NCI-H510A (cell line): Measurements from ENCODE around the gene SLC6A9.
A peak's percentile ranks its signal among the peaks of the same experiment; 100 is the strongest.

ENCODE experiments used
- DNase-seq: peaks from one replicate; lab custom pipeline; 2025; lab: John Stamatoyannopoulos, UW

Gene SLC6A9

DNA sequence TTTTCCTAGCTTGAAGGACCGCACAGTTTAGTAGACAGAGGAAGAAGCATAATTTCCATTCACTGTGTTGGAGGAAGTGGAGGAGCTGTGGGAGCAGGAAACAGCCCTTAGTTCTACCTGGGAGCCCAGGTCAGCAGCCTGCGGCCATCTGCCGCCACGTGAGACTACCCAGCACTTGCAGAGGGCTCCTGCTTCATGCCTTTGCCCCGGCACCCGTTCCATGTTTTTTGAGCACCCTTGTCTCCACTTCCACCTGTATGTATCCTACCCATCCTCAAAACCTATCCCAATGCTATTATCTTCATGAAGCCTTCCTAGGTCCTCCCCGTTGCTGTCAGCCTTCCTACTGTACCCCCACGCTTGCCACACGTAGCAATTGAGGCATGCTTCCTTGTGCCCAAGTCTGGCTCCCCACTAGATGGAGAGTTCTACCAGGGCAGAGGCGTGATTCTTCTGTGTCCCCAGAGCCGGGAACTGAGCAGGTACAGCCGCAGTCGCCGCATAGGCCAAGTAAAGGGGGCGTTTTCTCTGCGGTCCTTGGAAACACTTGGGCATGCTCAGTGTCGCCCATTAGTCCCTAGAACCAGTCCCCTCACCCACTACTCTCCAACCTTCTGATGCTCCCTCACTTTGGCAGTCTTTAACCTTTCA is 1.9 kb downstream of the SLC6A9 start:
- peak; percentile 91 for DNase-seq

DNA sequence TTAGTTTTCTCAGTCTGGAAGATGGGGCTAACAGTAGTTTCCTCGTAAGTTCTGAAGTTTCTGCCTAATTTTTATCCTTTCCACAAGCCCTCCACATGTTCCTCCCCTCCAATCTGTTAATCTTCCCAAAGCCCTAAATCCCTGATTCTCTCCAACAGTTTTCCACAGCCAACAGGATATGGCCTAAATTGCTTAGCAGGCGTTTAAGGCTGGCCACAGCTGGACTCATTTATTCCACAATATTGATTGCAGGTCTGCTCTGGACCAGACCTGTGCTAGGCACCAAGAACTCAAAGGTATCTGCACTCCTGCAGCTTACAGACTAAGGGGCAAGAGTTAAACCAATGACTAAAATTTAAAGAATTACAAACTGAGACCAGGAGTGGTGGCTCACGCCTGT is 3.9 kb downstream of the SLC6A9 start:
- DNase-seq, result no peak

DNA sequence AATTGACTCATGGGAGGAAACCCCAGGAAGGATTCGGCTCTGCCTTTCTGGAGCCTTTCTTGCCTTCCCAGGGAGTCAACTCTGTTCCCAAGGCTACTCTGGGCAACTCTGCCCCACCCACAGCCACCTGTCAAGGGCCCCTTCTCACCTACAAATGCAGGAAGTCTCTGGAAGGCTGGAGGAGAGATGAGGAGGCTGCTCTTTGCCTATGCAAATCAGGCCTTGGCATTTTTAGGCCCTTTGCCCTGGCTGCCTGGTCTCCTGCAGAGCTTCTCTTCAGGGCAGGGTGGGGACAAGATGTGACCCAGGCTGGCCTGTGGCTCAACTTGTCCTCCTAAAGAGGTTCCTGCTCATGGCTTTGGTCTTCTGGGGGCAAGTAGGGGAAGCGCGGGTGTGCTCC is 5.4 kb downstream of the SLC6A9 start:
- peak; percentile 84 for DNase-seq

DNA sequence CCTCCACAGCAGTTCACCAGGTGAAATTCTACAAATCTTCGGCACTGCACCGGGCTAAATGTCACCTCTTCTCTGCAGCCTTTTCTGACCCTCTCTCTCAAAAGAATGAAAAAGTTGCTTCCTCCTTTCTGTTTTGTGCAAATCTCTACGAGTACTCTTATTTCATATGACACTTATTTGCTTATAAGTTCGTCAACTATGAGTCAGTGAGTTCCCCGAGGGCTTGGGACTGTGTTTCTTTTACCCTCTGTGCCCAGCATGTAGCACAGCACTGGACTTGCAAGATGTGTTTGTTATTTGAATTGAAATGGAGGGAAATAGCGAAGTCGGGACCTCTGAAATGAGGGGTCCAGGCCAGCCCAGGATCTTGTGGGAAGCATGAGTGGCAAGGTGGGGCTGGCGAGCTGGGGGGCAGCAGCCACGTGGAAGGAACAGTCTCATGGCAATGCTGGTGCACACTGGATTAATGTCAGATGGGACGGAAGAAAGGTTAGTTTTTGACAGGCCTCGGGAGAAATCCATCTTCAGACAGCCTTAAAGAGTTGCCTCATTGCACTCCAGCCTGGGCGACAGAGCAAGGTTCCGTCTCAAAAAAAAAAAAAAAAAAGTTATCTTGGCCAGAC is 6.2 kb downstream of the SLC6A9 start:
- DNase-seq, result no peak

DNA sequence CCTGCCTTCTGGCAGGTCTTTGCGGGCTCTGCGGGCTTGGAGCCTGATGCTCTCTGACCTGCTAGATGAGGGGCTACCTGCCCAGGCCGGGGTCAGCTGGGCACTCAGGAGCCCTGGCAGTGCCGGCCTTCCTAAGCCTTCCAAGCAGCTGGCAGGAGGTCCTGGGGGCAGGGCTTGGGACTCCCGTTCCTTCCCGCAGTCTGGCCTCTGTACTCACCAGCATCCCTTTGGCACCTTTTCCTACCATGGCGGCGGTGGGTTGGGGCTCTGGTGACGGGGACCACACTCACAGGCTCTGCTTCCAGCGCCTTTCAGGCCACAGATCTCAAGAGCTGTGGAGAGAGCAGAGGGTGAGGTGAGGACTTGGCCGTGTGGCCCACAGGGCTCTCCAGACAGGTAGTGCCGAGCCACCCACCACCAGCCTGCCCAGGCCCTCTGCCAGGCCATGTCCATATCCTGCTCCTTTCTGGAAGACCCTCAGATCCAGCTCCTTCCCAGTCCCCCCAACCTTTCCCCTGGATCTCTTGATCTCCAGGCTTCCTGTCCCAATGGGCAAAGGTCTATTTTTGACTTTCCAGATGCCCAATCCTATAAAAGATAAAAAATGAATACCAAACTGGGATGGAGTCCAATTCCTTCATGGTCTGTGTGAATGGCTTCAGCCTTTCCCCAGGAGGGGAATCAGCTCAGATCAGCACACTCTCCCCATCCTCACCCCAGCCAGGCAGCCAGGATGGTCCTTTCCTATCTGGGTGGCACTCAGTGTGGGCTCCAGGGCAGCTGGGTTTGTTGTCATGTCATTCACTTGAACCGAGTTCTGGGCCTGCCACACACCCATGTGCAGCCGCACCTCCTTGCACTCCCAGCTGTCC is 7.0 kb downstream of the SLC6A9 start:
- DNase-seq, result no peak

DNA sequence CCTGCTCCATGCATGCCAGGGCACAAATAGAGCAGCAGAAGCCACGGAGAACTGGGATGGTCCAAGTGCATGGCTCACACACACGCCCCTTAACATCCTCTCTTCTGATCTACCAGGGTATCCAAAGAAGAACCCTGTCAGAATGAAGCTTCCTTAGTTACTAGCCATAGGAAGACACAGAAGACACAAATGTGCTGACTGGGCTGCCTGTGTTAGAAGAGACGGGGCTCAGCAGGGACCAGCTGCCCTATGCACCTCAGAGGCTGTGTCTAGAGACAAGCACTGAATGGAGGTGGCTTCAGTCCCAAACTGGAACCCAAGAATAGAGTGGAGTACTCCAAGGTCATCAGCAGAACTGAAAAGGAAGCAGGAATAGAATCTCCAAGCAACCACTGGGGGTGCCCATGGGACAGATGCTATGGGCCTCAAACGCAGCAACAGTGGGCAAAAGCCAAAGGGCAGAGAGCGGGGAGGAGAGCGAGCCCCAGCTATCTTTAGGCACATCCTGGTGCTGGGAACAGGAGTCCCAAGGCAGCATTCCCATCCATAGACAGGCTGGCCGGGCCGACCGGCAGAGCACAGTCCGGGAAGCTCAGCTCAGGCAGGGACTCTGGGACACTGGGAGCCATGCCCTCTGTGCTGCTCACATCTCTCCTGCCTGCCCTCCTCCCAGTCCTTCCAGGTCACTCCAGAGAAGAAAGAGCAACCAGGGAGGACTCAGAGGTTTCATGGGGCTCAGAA is 9.5 kb downstream of the SLC6A9 start:
- DNase-seq, result no peak

DNA sequence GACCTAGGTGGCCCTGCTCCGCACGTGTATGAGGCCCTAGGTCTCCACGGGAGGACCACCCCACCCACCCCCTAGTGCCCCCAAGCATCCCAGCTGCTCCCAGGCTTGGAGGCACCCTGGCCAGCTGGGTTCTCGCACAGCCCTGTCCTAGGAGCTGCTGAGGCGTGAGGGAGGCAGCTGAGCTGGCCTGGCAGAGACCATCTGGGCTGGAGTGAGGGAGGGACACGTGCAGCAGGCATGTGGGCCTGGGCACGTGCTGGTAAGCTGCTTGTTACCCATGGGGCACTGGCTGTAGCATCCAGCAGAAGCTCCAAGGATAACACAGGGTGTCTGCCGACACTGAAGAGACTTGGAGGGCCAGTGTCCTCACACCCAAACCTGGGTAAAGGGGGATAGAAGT is 10.1 kb downstream of the SLC6A9 start:
- DNase-seq, result no peak

DNA sequence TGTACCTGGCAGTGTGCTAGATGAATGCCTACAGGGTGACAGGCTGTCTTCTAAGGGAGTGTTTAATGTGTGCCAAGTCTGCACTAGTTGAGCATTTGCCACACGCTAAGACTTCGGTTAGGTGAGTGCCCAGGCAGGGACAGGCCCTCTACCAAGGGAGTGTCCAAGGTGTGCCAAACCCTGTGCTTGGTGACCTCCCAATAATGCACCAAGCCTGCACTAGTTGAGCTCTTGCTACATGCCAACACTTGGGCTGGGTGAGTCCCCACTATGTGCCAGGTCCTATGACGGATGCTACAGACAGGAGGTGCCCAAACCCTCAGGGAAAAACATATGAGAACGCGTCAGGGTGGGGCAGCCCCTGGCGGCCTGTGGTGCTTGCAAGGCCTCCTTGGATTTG is 10.8 kb downstream of the SLC6A9 start:
- no peak for DNase-seq

DNA sequence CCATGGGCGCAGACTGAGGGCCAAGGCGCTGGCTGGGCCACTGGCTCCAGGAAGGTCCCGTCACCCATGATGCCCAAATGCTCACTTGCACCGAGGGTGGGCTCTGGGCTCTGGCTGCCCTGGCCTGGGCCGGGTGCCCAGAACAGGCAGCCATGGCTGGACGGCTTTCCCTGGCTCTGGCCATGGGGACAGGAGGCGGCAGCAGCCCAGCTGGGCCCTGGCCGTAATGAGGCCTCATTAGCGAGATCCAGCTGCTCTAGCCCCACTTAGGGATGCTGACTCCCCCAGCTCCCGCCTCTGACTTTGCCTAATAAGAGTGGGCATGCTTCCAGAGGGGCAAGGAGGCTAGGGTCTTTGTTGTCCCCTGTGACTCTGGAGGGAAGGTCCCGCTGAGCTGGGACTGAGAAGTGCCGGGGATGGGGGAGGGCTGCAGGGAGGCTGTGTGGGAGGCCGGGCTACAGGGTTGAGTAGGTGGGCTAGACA is 11.8 kb downstream of the SLC6A9 start:
- no peak for DNase-seq

DNA sequence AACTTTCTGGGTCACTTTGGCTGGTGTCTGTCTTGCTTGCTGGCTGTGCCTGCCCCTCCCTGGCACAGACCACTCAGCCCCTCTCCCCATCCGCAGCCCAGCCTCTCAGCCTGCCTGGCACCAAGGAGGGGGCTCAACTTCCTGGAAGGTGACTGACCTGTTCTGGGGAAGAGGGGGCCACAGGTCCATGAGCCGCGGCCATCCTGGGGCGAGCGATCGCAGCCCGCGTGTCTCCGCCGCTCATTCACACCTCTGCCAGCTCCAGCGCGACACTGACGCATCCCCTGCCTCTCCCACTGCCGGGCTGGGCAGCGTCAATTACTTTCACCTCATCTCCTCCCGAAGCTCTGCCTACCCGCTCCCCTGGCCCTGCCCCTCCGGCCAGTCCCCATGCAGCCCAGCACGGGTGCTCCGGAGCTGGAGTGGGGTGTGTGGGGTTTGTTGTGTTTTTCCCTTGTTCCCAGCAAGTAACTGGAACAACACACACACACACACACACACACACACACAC is 14.3 kb downstream of the SLC6A9 start:
- DNase-seq, result no peak

DNA sequence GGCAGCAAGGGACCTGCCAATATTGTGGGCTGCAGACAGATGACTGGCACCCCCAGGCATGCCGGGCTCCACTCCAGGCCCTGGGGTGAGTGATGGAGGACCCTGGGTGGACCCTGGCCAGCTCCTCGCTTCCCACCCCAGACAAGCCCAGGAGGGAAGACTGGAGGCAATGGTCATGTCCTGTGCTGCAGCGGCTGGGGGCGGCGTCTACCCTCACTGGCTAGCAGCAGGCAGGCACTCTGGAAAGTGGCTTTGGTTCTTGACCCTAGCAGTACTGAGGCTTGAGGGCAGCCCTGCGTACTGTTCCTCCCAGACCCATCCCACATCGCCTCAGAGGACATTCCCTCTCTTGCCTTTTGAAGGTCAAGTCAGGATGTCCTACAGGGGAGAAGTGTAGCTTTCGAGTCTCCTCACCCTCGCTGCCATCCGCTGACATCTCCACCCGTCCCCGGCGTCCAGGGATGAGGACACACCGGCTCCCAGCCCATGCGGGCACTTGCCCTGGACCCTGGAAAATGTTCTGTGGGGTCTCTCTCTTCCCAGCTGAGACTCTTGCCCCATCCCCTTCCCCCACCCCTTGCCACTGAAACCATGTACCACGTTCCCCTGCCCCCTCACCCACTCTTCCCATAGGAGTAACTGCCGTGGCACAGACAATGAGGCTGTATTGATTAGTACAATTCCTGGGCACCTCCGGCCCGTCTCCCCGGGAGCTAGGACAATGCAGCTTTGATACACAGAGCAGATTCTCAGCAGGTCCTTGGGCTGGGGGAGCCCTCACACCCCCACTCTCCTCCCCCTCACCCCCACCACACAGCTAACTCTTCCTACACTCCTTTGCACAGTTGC is 15.0 kb downstream of the SLC6A9 start:
- no peak for DNase-seq

DNA sequence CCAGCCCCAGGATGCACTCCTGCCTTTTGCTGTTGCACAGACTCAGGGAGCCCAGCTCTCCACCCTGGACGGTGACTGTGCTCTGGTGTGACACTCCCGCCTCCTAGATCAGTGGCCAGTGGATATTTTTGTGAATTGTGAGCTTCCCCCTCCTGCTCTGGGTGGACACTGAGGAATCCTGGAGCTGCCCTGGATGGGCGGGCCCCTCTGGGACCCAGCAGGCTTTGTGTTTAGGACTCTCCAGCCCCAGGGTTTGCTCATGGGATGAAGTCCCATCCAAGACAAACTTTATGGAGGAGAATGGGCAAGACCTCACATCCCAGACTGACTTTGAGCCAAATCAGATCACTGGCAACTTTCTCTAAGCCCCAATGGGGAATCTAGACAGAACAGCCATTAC is 16.1 kb downstream of the SLC6A9 start:
- no peak for DNase-seq

DNA sequence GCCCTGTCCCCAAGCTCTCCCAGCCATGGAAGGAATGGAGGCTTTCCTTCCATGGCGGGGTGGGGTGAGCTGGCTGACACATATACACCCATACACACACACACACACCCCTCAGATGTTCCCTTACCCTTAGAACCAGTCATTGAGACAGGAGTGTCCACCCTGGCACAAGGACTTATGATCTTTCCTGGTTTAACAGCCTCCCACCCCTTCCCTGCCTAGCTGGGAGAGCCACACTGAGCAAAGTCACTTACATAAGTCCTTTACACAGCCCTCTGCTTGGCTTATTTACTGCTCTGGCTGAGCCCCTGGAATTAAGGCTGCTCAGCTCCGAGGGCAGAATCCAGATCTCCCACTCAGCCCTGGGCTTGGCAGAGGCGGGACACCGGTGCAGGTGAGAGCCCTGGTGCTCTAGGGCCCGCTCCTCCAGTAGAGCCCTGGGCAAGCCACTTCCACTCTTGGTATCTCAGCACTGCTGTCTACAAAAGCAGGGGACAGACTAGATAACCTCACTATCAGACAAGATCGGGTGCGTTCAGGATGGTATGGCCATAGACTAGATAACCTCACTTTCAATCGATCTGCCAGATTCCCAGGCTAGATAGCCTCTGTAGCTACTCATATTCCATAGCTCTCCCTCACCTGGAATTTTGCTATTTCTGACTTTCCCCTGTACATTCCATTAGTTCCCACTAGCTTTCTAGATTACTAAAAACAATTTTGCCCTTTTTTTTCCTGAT is 16.7 kb downstream of the SLC6A9 start:
- no peak for DNase-seq

DNA sequence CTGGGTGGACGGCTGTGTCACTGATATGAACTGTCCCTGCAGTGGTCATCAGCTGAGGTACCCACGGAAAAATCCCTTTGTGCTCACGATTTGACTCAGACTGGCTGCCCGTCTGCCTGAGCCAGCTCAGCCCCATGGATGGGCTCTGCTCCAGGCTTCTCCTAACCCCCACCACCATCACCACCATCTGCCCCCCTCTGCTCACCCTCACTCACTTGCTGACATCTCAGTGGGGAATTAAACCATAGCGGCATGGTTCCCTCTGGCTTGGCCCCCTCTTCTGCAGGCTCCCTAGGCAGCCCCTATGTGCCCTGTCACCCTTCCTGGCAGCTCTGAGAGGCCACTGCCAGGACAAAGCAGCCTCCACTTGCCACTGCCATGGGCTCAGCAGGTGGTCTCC is 17.3 kb downstream of the SLC6A9 start:
- DNase-seq, result no peak

DNA sequence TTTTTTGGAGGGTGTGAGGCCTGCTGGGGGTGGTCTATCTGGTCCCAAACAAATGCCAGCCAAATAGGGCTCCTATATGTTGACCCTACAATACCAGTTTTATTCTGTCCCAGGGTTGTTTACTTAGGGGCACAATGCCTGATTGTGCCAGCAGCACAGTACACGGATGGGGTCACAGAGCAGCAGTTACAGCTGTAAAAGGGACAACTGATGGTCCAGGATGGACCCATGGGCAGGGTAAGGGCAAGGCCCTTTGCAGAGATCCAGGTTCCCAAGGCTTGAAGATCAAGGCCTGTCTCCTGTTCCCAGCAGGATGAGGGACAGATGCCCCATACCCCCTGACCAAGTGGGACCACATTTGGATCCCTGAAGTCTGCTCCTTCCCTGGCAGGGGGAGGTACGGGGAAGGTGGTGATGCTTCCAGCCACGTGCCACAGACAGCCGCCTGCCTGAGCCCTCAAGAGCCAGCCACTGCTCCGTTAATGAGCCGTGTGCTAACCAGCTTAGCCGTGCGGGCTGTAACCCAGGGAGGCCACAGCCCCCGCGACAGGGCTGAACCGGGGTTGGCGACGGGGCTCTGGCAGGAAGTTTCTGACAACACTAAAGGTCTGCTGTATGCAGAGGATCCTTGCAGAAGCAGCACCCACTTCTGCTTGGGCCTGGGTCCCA is 18.2 kb downstream of the SLC6A9 start:
- DNase-seq, result no peak

DNA sequence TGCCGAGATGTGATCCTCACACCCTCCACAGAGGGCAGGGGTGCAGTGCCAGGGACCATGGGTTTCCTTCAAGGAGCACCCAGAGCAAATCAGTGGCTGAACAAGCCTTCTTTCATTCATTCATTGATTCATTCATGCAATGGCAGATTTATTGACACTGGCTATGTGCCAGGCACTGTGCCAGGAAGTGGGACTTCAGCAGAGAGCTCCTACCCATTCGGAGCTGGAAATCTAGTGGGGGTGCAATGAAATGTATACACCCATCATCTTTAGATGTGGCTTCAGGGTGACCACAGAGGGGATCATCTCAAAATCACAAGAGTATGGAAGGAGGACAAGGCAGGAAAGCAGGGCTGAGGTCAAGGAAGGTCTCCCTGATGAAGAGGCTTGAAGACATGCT is 18.9 kb downstream of the SLC6A9 start:
- no peak for DNase-seq

DNA sequence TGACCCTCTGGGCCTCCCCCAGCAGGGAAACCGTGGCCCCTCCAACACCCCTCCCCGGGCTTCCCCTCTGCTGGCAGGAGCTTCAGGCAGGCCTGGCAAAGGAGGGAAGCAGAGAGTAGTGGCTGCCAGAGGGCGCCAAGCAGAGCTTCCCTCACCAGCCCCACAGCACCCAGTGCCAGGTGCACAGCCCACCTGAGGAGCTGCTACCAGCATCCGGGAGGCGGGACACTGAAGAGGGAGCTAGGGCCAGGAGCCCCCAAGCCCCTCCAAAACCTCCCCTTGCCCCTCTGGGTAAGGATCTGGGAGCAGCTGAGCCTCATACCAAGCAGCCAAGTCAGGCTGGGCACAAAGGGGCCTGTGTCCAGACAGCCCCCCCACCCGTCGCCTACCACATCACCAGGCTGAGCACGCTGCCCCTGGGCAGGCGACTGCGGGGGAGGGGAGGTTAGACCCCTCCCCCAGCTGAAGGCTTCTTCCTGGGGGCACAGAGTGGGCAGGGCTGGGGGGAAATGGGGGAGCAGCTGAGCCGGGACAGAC is 20.3 kb downstream of the SLC6A9 start:
- DNase-seq, result no peak

DNA sequence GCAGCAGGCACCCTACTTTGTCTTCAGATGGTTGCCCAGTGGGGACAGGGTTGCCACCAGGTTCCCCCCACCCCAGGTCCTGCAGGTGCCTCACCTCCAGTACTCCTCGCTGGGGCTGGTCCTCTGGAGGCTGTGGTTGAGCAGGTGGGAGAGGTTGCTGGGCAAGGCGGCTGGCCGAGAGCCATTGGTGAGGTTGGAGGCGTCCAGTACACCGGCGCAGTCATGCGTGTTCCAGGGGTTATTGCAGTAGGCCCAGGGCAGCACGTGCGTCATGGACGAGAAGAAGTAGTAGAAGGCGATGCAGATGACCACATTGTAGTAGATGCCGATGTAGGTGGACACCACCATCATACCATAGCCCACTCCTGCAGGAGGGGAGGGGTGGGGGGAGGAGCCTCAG is 23.0 kb downstream of the SLC6A9 start:
- DNase-seq, result no peak

DNA sequence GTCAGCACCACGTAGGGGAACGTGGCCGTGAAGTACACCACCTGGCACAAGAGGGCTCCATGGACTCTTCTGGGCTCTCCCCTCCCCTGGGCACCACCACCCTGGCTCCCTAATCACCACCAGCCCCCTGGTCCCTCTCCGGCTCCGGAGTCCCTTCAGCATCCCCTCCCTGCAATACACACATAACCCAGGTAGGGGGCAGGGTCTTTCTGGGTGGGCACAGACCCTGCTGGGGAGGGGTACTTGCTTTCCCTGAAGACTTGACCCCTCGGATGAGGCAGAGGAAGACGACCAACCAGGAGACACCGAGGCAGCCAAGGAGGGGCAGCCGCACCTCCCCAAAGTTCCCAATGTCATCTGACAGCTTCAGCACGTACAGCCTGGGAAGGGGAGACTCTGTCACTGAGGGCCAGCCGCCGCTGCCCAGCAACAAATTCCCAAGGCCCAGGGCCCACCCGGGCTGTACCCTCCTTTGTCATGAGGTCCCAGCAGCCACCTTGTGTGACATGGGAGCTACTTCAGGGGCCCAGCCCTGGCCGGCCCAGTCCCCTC is 28.6 kb downstream of the SLC6A9 start:
- DNase-seq, result no peak
